Measurements from ENCODE around the gene CDC6. TPM values are rescaled to one million over a fixed set of nuclear protein-coding genes. Genes with fewer than 3 reads are reported as not detected.
A peak's percentile ranks its signal among the peaks of the same experiment; 100 is the strongest.

CDC6 gene
- total and polyA plus RNA-seq, 2 donors (not counting 1 experiment from before 2014, with no cell fraction given): 0.69 to 2.2 TPM

DNA sequence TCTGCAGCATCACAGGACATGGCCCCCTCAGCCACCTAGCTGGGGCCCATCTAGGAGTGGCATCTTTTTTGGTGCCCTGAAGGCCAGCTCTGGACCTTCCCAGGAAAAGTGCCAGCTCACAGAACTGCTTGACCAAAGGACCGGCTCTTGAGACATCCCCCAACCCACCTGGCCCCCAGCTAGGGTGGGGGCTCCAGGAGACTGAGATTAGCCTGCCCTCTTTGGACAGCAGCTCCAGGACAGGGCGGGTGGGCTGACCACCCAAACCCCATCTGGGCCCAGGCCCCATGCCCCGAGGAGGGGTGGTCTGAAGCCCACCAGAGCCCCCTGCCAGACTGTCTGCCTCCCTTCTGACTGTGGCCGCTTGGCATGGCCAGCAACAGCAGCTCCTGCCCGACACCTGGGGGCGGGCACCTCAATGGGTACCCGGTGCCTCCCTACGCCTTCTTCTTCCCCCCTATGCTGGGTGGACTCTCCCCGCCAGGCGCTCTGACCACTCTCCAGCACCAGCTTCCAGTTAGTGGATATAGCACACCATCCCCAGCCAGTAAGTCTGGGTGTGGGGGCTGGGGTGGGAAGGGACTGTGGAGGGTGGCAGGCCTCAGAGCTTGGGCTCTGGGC is 43.3 kb downstream of the CDC6 start:
- no peak for TF ChIP-seq EZH2 (IDR thresholded peaks at IDR 0.05; ENCODE audit: borderline replicate concordance, insufficient read depth, low read depth, low read length, poor library complexity, severe bottlenecking)
- no peak for TF ChIP-seq CTCF (IDR thresholded peaks at IDR 0.05)
- Histone ChIP-seq H3K4me2 (replicated peaks; ENCODE audit: low read depth, low read length, poor library complexity, severe bottlenecking) (peak overlapping the region; percentile 76), H3K36me3 (replicated peaks in 1 of 2; ENCODE audit: control extremely low read depth in 1 of 2, control insufficient read depth in 1 of 2, extremely low read depth in 1 of 2, insufficient read depth in 2 of 2, low read length in 1 of 2) (peaks cover 0 to 32% of the 10 kb centered on the region in 2 experiments), H4K20me1 (ENCODE audit: control insufficient read depth, insufficient read depth, low read length, poor library complexity, severe bottlenecking) (peaks cover 35% of the 10 kb centered on the region), H3K9me3 (ENCODE audit: control extremely low read depth in 1 of 3, control insufficient read depth in 2 of 3, insufficient read depth in 1 of 3, low read length in 2 of 3) (no peaks in the 10 kb centered on the region), H3K27ac (ENCODE audit: low read length in 2 of 2) (peak overlapping the region; percentile 68 to 71), H3K79me2 (ENCODE audit: control insufficient read depth, insufficient read depth, low read length) (peaks cover 99% of the 10 kb centered on the region), H3K27me3 (replicated peaks in 1 of 4; ENCODE audit: control extremely low read depth in 1 of 4, control insufficient read depth in 3 of 4, insufficient read depth in 4 of 4, low read length in 3 of 4) (no peaks in the 10 kb centered on the region), H3K4me1 (ENCODE audit: control insufficient read depth in 2 of 2, insufficient read depth in 2 of 2, low read length in 2 of 2) (peaks cover 78 to 95% of the 10 kb centered on the region in 2 donors), H3K9ac (ENCODE audit: low read length) (peak overlapping the region; percentile 14), H3K4me3 (ENCODE audit: control extremely low read depth in 1 of 5, extremely low read depth in 1 of 5, insufficient read depth in 1 of 5, low read depth in 2 of 5, low read length in 4 of 5) (peak overlapping the region in 3 of 5 experiments; percentile 6 to 12 (median 12)), H2AFZ (ENCODE audit: insufficient read depth, low read depth, low read length, poor library complexity, severe bottlenecking) (no peak overlapping the region)
- Mint-ChIP-seq H3K4me3 (peak overlapping the region; percentile 48), H3K27me3 (no peaks in the 10 kb centered on the region), H3K4me1 (peaks cover 80% of the 10 kb centered on the region), H3K9me3 (ENCODE audit: insufficient read depth) (no peaks in the 10 kb centered on the region), H3K27ac (peak overlapping the region; percentile 80)
- no peak for DNase-seq
- POLR2A ChIA-PET: interaction anchor here (0.6 to 1.5 kb wide), 5 partner anchors 8 to 198 kb away, joined by 3 to 10 read pairs (median 4); partner anchors contain the start of gene TOP2A
- intact Hi-C loops (cut with micrococcal nuclease): loop anchor here (1.0 kb wide), 1 partner anchor 10 kb away; no protein-coding TSS in a partner anchor
- no peak for ATAC-seq (ENCODE audit: low read depth)
- 87% methylated on average over 4 of the region's 10 CpGs for WGBS (ENCODE audit: insufficient coverage)
- CTCF ChIA-PET: interaction anchor here (1.1 to 12.7 kb wide), 8 partner anchors 11 to 27 kb away, joined by 3 to 119 read pairs (median 4); partner anchors contain the start of gene RARA

Data from B cell (primary cell).